K562 (cell line): ENCODE data around the gene MAPK8IP1. TPM values are rescaled to one million over a fixed set of nuclear protein-coding genes. Genes with fewer than 3 reads are reported as not detected.

ENCODE experiments used
- AFF1 ChIP-seq, 2 experiments: fragments of 450-650 bp; IDR thresholded peaks; 2 replicates each; pipeline ENCODE4 v1.6.1; 2018; ENCODE audit warnings: mild to moderate bottlenecking in 2 of 2, low read depth in 1 of 2; ENCODE audit not compliant: partially characterized antibody in 2 of 2
- BRCA1 ChIP-seq, 2 experiments: fragments of 450-650 bp in 1 of 2; sonication (generic) in 1 of 2; formaldehyde crosslinking in 1 of 2; IDR thresholded peaks; 2 replicates each; pipeline versions ENCODE4 v1.5.0 to v1.6.1; 2017 to 2020; ENCODE audit warnings: mild to moderate bottlenecking in 1 of 2, missing genetic modification reagents in 1 of 2
- BRD4 ChIP-seq: fragments of 200-600 bp; sonication (generic); IDR thresholded peaks from 2 replicates; pipeline ENCODE4 v1.6.1; 2017; ENCODE audit warnings: inconsistent platforms
- CAMTA2 ChIP-seq: fragments of 250-450 bp; sonication (Bioruptor Pico); conservative IDR thresholded peaks from 2 replicates; pipeline ENCODE4 v1.5.1; 2022
- CCNT2 ChIP-seq: IDR thresholded peaks from 2 replicates; pipeline ENCODE4 v1.6.1; 2011; ENCODE audit warnings: borderline replicate concordance, low read depth, mild to moderate bottlenecking, moderate library complexity, mixed read lengths, low read length; ENCODE audit not compliant: insufficient read length; ENCODE audit errors: extremely low read depth
- CHD2 ChIP-seq: IDR thresholded peaks from 2 replicates; pipeline ENCODE4 v1.6.1; 2011; ENCODE audit warnings: low read depth, low read length
- CREB1 ChIP-seq, 2 experiments: sonication (generic) in 1 of 2; formaldehyde crosslinking in 1 of 2; IDR thresholded peaks; 2 replicates each; pipeline versions ENCODE4 v1.6.1 to v1.8.0; 2012 to 2022; ENCODE audit warnings: inconsistent platforms in 1 of 2, mild to moderate bottlenecking in 1 of 2, missing genetic modification reagents in 1 of 2, moderate library complexity in 1 of 2
- CSDE1 ChIP-seq, 2 experiments: fragments of 450-650 bp; IDR thresholded peaks; 2 replicates each; pipeline ENCODE4 v1.6.1; 2016; ENCODE audit warnings: mild to moderate bottlenecking in 1 of 2
- ELK3 ChIP-seq: fragments of 450-650 bp; formaldehyde crosslinking; IDR thresholded peaks from 2 replicates; pipeline ENCODE4 v1.4.0; 2020; ENCODE audit warnings: mild to moderate bottlenecking
- GATA2 ChIP-seq: sonication (generic); formaldehyde crosslinking; IDR thresholded peaks from 2 replicates; pipeline ENCODE4 v1.4.0; 2020; ENCODE audit warnings: mild to moderate bottlenecking, missing genetic modification reagents
- HCFC1 ChIP-seq: IDR thresholded peaks from 2 replicates; pipeline ENCODE4 v1.6.1; 2012; ENCODE audit warnings: low read depth, low read length, improper control_type of control experiment
- HDAC8 ChIP-seq: fragments of 450-650 bp; IDR thresholded peaks from 2 replicates; pipeline ENCODE4 v1.6.1; 2016; ENCODE audit warnings: mild to moderate bottlenecking, missing genetic modification characterization, moderate library complexity, missing compliant biosample characterization
- ILF3 ChIP-seq: fragments of 450-650 bp; IDR thresholded peaks from 2 replicates; pipeline ENCODE4 v1.6.1; 2018; ENCODE audit warnings: antibody characterized with exemption, mild to moderate bottlenecking, moderate library complexity, borderline replicate concordance
- KLF10 ChIP-seq: fragments of 250-450 bp; sonication (Bioruptor Pico); IDR thresholded peaks from 2 replicates; pipeline ENCODE4 v1.6.1; 2021; ENCODE audit warnings: matching md5 sums
- MEIS2 ChIP-seq: fragments of 450-650 bp; IDR thresholded peaks from 2 replicates; pipeline ENCODE4 v1.6.1; 2014; ENCODE audit warnings: mild to moderate bottlenecking; ENCODE audit not compliant: partially characterized antibody
- NCOR1 ChIP-seq: fragments of 450-650 bp; IDR thresholded peaks from 2 replicates; pipeline ENCODE4 v1.6.1; 2016; ENCODE audit warnings: mild to moderate bottlenecking, moderate library complexity
- NFIC ChIP-seq: fragments of 450-650 bp; IDR thresholded peaks from 2 replicates; pipeline ENCODE4 v1.6.1; 2017; ENCODE audit warnings: mild to moderate bottlenecking, inconsistent platforms
- RNF2 ChIP-seq: sonication (generic); IDR thresholded peaks from 2 replicates; pipeline ENCODE4 v1.6.1; 2016
- ZEB2 ChIP-seq: fragments of 450-650 bp; IDR thresholded peaks from 2 replicates; pipeline ENCODE4 v1.6.1; 2016
- ZFX ChIP-seq: sonication (generic); formaldehyde crosslinking; IDR thresholded peaks from 2 replicates; pipeline ENCODE4 v1.8.0; 2022; ENCODE audit warnings: mild to moderate bottlenecking, missing genetic modification reagents, moderate library complexity
- ZHX1 ChIP-seq: fragments of 150-350 bp; conservative IDR thresholded peaks from 2 replicates; pipeline ENCODE4 v1.6.1; 2014; ENCODE audit warnings: low read length
- ZNF133 ChIP-seq: fragments of 250-450 bp; sonication (Bioruptor Pico); IDR thresholded peaks from 2 replicates; pipeline ENCODE4 v1.4.0; 2020; ENCODE audit warnings: mild to moderate bottlenecking
- ZNF253 ChIP-seq: fragments of 250-450 bp; sonication (Bioruptor Pico); conservative IDR thresholded peaks from 2 replicates; pipeline ENCODE4 v1.6.1; 2021; ENCODE audit warnings: mild to moderate bottlenecking
- polyA plus RNA-seq, 8 experiments: library from polyadenylated mRNA; depleted of rRNA in 4 of 8; stranded (reverse) in 5 of 8; unstranded in 3 of 8; fragments of >200 nt; fragmentation: Nextera tagmentation in 2 of 8; fragmentation: Illumina TruSeq in 1 of 8; extraction: Ambion mirVana in 2 of 8; extraction: Trizol in 1 of 8; gene quantifications; 2 replicates each; pipeline versions ENCODE4 v1.2.1 to v1.2.3, GENCODE V29; 2011 to 2014; ENCODE audit warnings: inconsistent platforms in 1 of 8, missing spikeins in 1 of 8
- total RNA-seq, 7 experiments: library from RNA; depleted of rRNA in 6 of 7; stranded (reverse); fragments of >200 nt in 6 of 7; fragmentation: Illumina TruSeq in 2 of 7; extraction: Trizol in 2 of 7; gene quantifications; 2 replicates each; pipeline versions ENCODE4 v1.2.1 to v1.2.3, GENCODE V29; 2011 to 2021; ENCODE audit warnings: low replicate concordance in 1 of 7

The MAPK8IP1 gene
- total and polyA plus RNA-seq, 9 of the 15 experiments (the other 6 are each of a cell fraction or from before 2014, with no cell fraction given): 0.13 to 6.9 (median 2.5) TPM

GRCh38 chr11:45904309-45904915 lies 19.0 kb downstream of the MAPK8IP1 start (continued):
- no peak for TF ChIP-seq BRD4
- no peak for TF ChIP-seq AFF1 (IDR thresholded peaks at IDR 0.05; ENCODE audit: low read depth in 1 of 2, partially characterized antibody in 2 of 2)
- no peak for TF ChIP-seq ZHX1
- TF ChIP-seq NFIC: peak; percentile 77
- no peak for TF ChIP-seq CAMTA2 (CRISPR knock-in tag)
- peak; percentile 78 for TF ChIP-seq NCOR1
- no peak for TF ChIP-seq ZNF253 (CRISPR knock-in tag)
- no peak for TF ChIP-seq ELK3 (CRISPR knock-in tag)
- TF ChIP-seq ILF3: no peak
- 0 out of 2 replicates have a peak, but pooled peaks have one; percentile 24 for TF ChIP-seq ZEB2
- no peak for TF ChIP-seq CSDE1 (IDR thresholded peaks at IDR 0.05)
- TF ChIP-seq RNF2: no peak
- TF ChIP-seq ZFX (CRISPR knock-in tag): peak; percentile 11; the same call in 1 of the 2 replicates
- TF ChIP-seq HDAC8 (tag): no peak
- TF ChIP-seq GATA2 (CRISPR knock-in tag): peak; percentile 78
- TF ChIP-seq CCNT2: no peak
- peak; percentile 41 for TF ChIP-seq MEIS2
- no peak for TF ChIP-seq HCFC1
- no peak for TF ChIP-seq CHD2
- peak; percentile 73; the same call in 1 of the 2 replicates for TF ChIP-seq CREB1 (IDR thresholded peaks at IDR 0.05)
- TF ChIP-seq CREB1 (CRISPR knock-in tag; IDR thresholded peaks at IDR 0.05): peak; percentile 62; the same call in 1 of the 2 replicates
- no peak for TF ChIP-seq ZNF133 (CRISPR knock-in tag)
- no peak for TF ChIP-seq BRCA1 (IDR thresholded peaks at IDR 0.05)
- TF ChIP-seq BRCA1 (CRISPR knock-in tag; IDR thresholded peaks at IDR 0.05): no peak
- no peak for TF ChIP-seq KLF10 (CRISPR knock-in tag)
